Thymus (tissue), 14 donors: ENCODE results near the gene FUT6. TPM values are rescaled to one million over a fixed set of nuclear protein-coding genes. Genes with fewer than 3 reads are reported as not detected.
A peak's percentile ranks its signal among the peaks of the same experiment; 100 is the strongest.
"Not testable (repeated sequence)": the region's sequence is repeated elsewhere in the genome, so short reads cannot be mapped to it uniquely, and the experiment has no call there.

ENCODE experiments used
- DNase-seq, 9 donors: peaks; one replicate each; pipeline ENCODE4 v3.0.0-alpha.2; 2013; ENCODE audit warnings: low spot score in 9 of 9, low read depth in 6 of 9, missing footprints in 1 of 9
- H3K27ac ChIP-seq, 2 donors: one replicate each; pipeline ENCODE4 v1.5.1; 2013; ENCODE audit warnings: control low read depth in 1 of 2, low read depth in 1 of 2, low read length in 1 of 2, mild to moderate bottlenecking in 1 of 2, moderate library complexity in 1 of 2
- H3K27me3 ChIP-seq, 2 donors: one replicate each; pipeline ENCODE4 v1.5.1; 2013; ENCODE audit warnings: low read length in 1 of 2; ENCODE audit not compliant: control insufficient read depth in 2 of 2, insufficient read depth in 1 of 2
- H3K36me3 ChIP-seq, 2 donors: one replicate each; pipeline ENCODE4 v1.5.1; 2013; ENCODE audit warnings: low read length in 1 of 2, mild to moderate bottlenecking in 1 of 2, moderate library complexity in 1 of 2; ENCODE audit not compliant: control insufficient read depth in 2 of 2, insufficient read depth in 2 of 2
- H3K4me1 ChIP-seq, 2 donors: one replicate each; pipeline ENCODE4 v1.5.1; 2013; ENCODE audit warnings: low read length in 2 of 2; ENCODE audit not compliant: control insufficient read depth in 2 of 2, insufficient read depth in 2 of 2
- H3K4me3 ChIP-seq, 2 donors: one replicate each; pipeline ENCODE4 v1.5.1; 2013; ENCODE audit warnings: low read length in 2 of 2, control low read depth in 1 of 2, mild to moderate bottlenecking in 1 of 2
- H3K9me3 ChIP-seq, 2 donors: one replicate each; pipeline ENCODE4 v1.5.1; 2013; ENCODE audit warnings: low read length in 1 of 2, mild to moderate bottlenecking in 1 of 2; ENCODE audit not compliant: control insufficient read depth in 2 of 2, insufficient read depth in 1 of 2
- WGBS: extraction: QIAGEN DNeasy Blood & Tissue Kit; methylation state at CpG from one replicate; pipeline ENCODE4 v1.1.7; 2013; 5-methylcytosine and 5-hydroxymethylcytosine counted together
- long read RNA-seq, 10 donors: transcript quantifications; one replicate each; lab custom pipeline, GENCODE V29; 2026
- polyA plus RNA-seq: library from polyadenylated mRNA; stranded (reverse); fragments of 200-250 nt; gene quantifications from one replicate; pipeline ENCODE4 v1.2.3, GENCODE V29; 2013
- total RNA-seq: library from RNA; stranded (reverse); fragments of 120-200 nt; gene quantifications from one replicate; pipeline ENCODE4 v1.2.4, GENCODE V29; 2013
- donor health status: healthy.

The FUT6 gene
- total RNA-seq (under 0.01 TPM), polyA plus RNA-seq (0.43 TPM)
- long read RNA-seq, donor 1: 0 reads
- long read RNA-seq, donor 2: 0 reads
- long read RNA-seq, donor 3: 0 reads
- long read RNA-seq, donor 4: 0 reads
- long read RNA-seq, donor 5: 0 reads
- long read RNA-seq, donor 6: 0 reads
- long read RNA-seq, donor 7: 0 reads
- long read RNA-seq, donor 8: 0 reads
- long read RNA-seq, donor 9: 0 reads
- long read RNA-seq, donor 10: 0 reads

- WGBS: 68% methylated on average over 9 of the region's 9 CpGs
- no peak within 1 kb of the TSS for H3K27ac ChIP-seq
- no peak within 1 kb of the TSS for H3K4me3 ChIP-seq
Observed at GRCh38 chr19:5839065-5840017, at the start of gene FUT6. TSS of gene FUT6 (minus strand) at chr19:5839702. CDS start at chr19:5832567, 7,135 bp downstream.

GRCh38 chr19:5884065-5884811 lies 44.7 kb upstream of the FUT6 start:
- DNase-seq, H3K27ac ChIP-seq, H3K36me3 ChIP-seq, H3K4me1 ChIP-seq, H3K4me3 ChIP-seq, H3K9me3 ChIP-seq: not testable (repeated sequence)
- H3K27me3 ChIP-seq: peaks cover 2 to 38% of the 10 kb centered on the region in 2 donors
- 87% methylated on average over 11 of the region's 11 CpGs for WGBS

More at GRCh38 chr19:5839065-5840017, at the start of gene FUT6:
- no peaks in the 10 kb centered on the region for H3K9me3 ChIP-seq
- H3K4me1 ChIP-seq: peaks cover 0 to 8% of the 10 kb centered on the region in 2 donors
- DNase-seq: no peak
- H3K36me3 ChIP-seq: no peaks in the 10 kb centered on the region
- H3K27me3 ChIP-seq: peaks cover 7 to 10% of the 10 kb centered on the region in 2 donors

- Histone ChIP-seq H3K27ac (peak overlapping the region in 1 of 2 donors; percentile 2), H3K27me3 (peaks cover 2 to 45% of the 10 kb centered on the region in 2 donors)
- not testable (repeated sequence) for DNase-seq, H3K4me1 ChIP-seq, H3K4me3 ChIP-seq, H3K9me3 ChIP-seq, H3K36me3 ChIP-seq
- 90% methylated on average over 13 of the region's 13 CpGs for WGBS
Observed at GRCh38 chr19:5883157-5883873, 43.8 kb upstream of the FUT6 start.

GRCh38 chr19:5882421-5882968 lies 43.0 kb upstream of the FUT6 start:
- Histone ChIP-seq H3K9me3 (no peaks in the 10 kb centered on the region), H3K27me3 (peaks cover 2 to 52% of the 10 kb centered on the region in 2 donors), H3K4me3 (no peak overlapping the region), H3K4me1 (peaks cover 0 to 7% of the 10 kb centered on the region in 2 donors), H3K27ac (peak overlapping the region; percentile 10 to 16), H3K36me3 (no peaks in the 10 kb centered on the region)
- no peak for DNase-seq
- WGBS: 76% methylated on average over 9 of the region's 9 CpGs

- no peaks in the 10 kb centered on the region for H3K9me3 ChIP-seq
- no peak overlapping the region for H3K4me3 ChIP-seq
- 68% methylated on average over 19 of the region's 19 CpGs for WGBS
- peaks cover 2 to 53% of the 10 kb centered on the region in 2 donors for H3K27me3 ChIP-seq
- H3K27ac ChIP-seq: peak overlapping the region; percentile 10 to 16
- no peak for DNase-seq
- no peaks in the 10 kb centered on the region for H3K36me3 ChIP-seq
- peaks cover 0 to 7% of the 10 kb centered on the region in 2 donors for H3K4me1 ChIP-seq
Observed at GRCh38 chr19:5881543-5882299, 42.2 kb upstream of the FUT6 start.

GRCh38 chr19:5880604-5881078 lies 41.1 kb upstream of the FUT6 start:
- peaks cover 2 to 55% of the 10 kb centered on the region in 2 donors for H3K27me3 ChIP-seq
- peaks cover 0 to 7% of the 10 kb centered on the region in 2 donors for H3K4me1 ChIP-seq
- H3K4me3 ChIP-seq: no peak overlapping the region
- no peaks in the 10 kb centered on the region for H3K9me3 ChIP-seq
- H3K27ac ChIP-seq: peak overlapping the region in 1 of 2 donors; percentile 70
- DNase-seq: no peak
- 23% methylated on average over 15 of the region's 15 CpGs for WGBS
- no peaks in the 10 kb centered on the region for H3K36me3 ChIP-seq

GRCh38 chr19:5880196-5880595 lies 40.7 kb upstream of the FUT6 start:
- Histone ChIP-seq H3K4me1 (peaks cover 0 to 7% of the 10 kb centered on the region in 2 donors), H3K27ac (no peak overlapping the region), H3K27me3 (peaks cover 2 to 55% of the 10 kb centered on the region in 2 donors), H3K36me3 (no peaks in the 10 kb centered on the region), H3K9me3 (no peaks in the 10 kb centered on the region), H3K4me3 (no peak overlapping the region)
- 55% methylated on average over 6 of the region's 6 CpGs for WGBS
- no peak for DNase-seq
